LNCaP clone FGC (cell line): ENCODE measurements around the gene IRF7.

Experiments
- DNase-seq: peaks from one replicate; pipeline ENCODE4 v3.0.0-alpha.2; 2011; ENCODE audit warnings: low read depth
- H3K4me3 ChIP-seq: 2 replicates; pipeline ENCODE4 v1.5.1; 2011; ENCODE audit warnings: mild to moderate bottlenecking, low read depth, low read length, control low read depth
- CTCF ChIP-seq: IDR thresholded peaks from 2 replicates; pipeline ENCODE4 v1.5.1; 2012; ENCODE audit warnings: mild to moderate bottlenecking; ENCODE audit not compliant: control insufficient read depth, insufficient read depth; ENCODE audit errors: extremely low read depth

Gene IRF7

GRCh38 chr11:630871-631270 is 15.1 kb upstream of the IRF7 start:
- no peak for TF ChIP-seq CTCF
- H3K4me3 ChIP-seq = no peak overlapping the region
- DNase-seq = no peak

GRCh38 chr11:629237-629583 is 13.5 kb upstream of the IRF7 start:
- DNase-seq = no peak
- no peak overlapping the region for H3K4me3 ChIP-seq
- TF ChIP-seq CTCF = no peak

GRCh38 chr11:628056-628455 is 12.3 kb upstream of the IRF7 start:
- no peak for DNase-seq
- TF ChIP-seq CTCF = no peak
- H3K4me3 ChIP-seq = no peak overlapping the region

- TF ChIP-seq CTCF = no peak
- H3K4me3 ChIP-seq = no peak overlapping the region
- DNase-seq = no peak
Measured at GRCh38 chr11:627308-627576, 11.5 kb upstream of the IRF7 start.

GRCh38 chr11:626475-627307 is 10.9 kb upstream of the IRF7 start, which contains the start of gene SCT:
Gene SCT (minus strand): TSS chr11:627181. CDS start chr11:627143, 38 bp downstream.
- TF ChIP-seq CTCF = no peak
- no peak for DNase-seq
- no peak within 1 kb of the TSS for H3K4me3 ChIP-seq

GRCh38 chr11:625636-626268 is 10.0 kb upstream of the IRF7 start:
- no peak for DNase-seq
- no peak overlapping the region for H3K4me3 ChIP-seq
- TF ChIP-seq CTCF = no peak
